Spleen (tissue), 7 donors: ENCODE results near the gene GGT6.

Experiments used
- CTCF ChIP-seq, 11 experiments: fragments of 200-600 bp in 7 of 11; fragments of 450-650 bp in 4 of 11; sonication (generic) in 4 of 11; IDR thresholded peaks in 8 of 11; conservative IDR thresholded peaks in 3 of 11; 1 replicate in 7 of 11; 2 replicates in 4 of 11; pipeline versions ENCODE4 v1.4.0 to v1.8.0; 2016 to 2021; ENCODE audit warnings: antibody characterized with exemption in 11 of 11, inconsistent platforms in 4 of 11, mild to moderate bottlenecking in 1 of 11
- POLR2A ChIP-seq, 3 donors: fragments of 450-650 bp; IDR thresholded peaks; one replicate each; pipeline ENCODE4 v1.5.1; 2017; ENCODE audit warnings: antibody characterized with exemption in 3 of 3, mild to moderate bottlenecking in 1 of 3
- POLR2AphosphoS5 ChIP-seq, 3 donors: sonication (generic); formaldehyde crosslinking; IDR thresholded peaks; one replicate each; pipeline ENCODE4 v1.5.1; 2017; ENCODE audit warnings: antibody characterized with exemption in 3 of 3
- donor health status: DM: no; HTN: no; CAD: no; lungs with moderate emphysema.
- donor health status: DM: no; HTN: no; CAD: no.
- donor health status: DM: no; HTN: no; CAD: no.

DNA sequence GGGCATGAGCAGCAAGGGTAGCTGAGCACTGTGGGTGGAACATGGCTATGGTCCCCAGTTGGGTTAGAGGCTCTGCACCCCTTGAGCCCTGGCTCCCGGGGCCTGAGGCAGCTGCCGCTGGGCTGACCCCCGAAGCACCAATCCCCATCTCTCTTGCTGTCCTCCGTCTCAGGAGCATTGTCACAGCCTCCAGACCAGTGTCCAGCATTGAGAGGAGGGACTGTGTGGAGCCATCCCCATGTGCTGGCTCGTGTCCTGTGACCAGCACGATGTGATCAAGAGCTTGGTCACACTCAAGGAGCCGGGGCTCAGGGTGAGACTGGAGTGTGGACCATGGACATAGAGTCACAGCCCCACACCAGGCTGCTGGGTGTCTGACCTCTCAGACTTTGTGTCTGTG is 26.8 kb upstream of the GGT6 start:
- TF ChIP-seq CTCF (IDR thresholded peaks at IDR 0.05 in 8 of 11, conservative IDR thresholded peaks at IDR 0.05 in 3 of 11), result no peak
- no peak for TF ChIP-seq POLR2A (IDR thresholded peaks at IDR 0.05)
- TF ChIP-seq POLR2AphosphoS5 (IDR thresholded peaks at IDR 0.05), result no peak
